ENCODE data around the gene PAH. TPM values are rescaled to one million over a fixed set of nuclear protein-coding genes. Genes with fewer than 3 reads are reported as not detected.

The PAH gene
- total RNA-seq: not detected
- not detected for polyA plus RNA-seq (2013, experiment 1 of 2)
- 0.10 TPM for polyA plus RNA-seq (2013, experiment 2 of 2)
- 0 to 0.22 (median 0) reads per million in 172 experiments for total RNA-seq

- CTCF ChIA-PET: no interaction called here
Observed at GRCh38 chr12:102917026-102917787, at the start of gene PAH. PAH (minus strand) TSS chr12:102917244; CDS start chr12:102917130, 114 bp downstream.

GRCh38 chr12:102966200-102966863 lies 49.3 kb upstream of the PAH start:
- TF ChIP-seq CTCF (IDR thresholded peaks at IDR 0.05): no peak
- Histone ChIP-seq H3K27ac (ENCODE audit: low read depth in 1 of 2, low read length in 2 of 2) (no peak overlapping the region), H3K36me3 (ENCODE audit: insufficient read depth, low read length) (no peaks in the 10 kb centered on the region), H3K4me1 (ENCODE audit: insufficient read depth, low read length) (peaks cover 10% of the 10 kb centered on the region), H3K9me3 (ENCODE audit: control insufficient read depth in 1 of 2, insufficient read depth in 1 of 2, low read length in 2 of 2) (peaks cover 8 to 12% of the 10 kb centered on the region in 2 experiments), H3K27me3 (ENCODE audit: control insufficient read depth in 1 of 2, insufficient read depth in 2 of 2, low read length in 2 of 2) (peaks cover 45 to 62% of the 10 kb centered on the region in 2 experiments), H3K4me3 (ENCODE audit: low read length) (no peak overlapping the region)
- DNase-seq (no peak), ATAC-seq (ENCODE audit: poor library complexity) (no peak)
- H3K4me3 Mint-ChIP-seq: no peak overlapping the region
- H3K9me3 Mint-ChIP-seq: peaks cover 6% of the 10 kb centered on the region
- intact Hi-C loops (cut with DNase I, micrococcal nuclease): no loop called here
- H3K27me3 Mint-ChIP-seq: peaks cover 97% of the 10 kb centered on the region
- ChIA-PET POLR2A (no interaction called here), CTCF (no interaction called here)
- H3K4me1 Mint-ChIP-seq (ENCODE audit: low read depth): peaks cover 18% of the 10 kb centered on the region
- H3K27ac Mint-ChIP-seq: no peak overlapping the region
- no peaks in the 10 kb centered on the region for H3K36me3 Mint-ChIP-seq (ENCODE audit: low read depth)

More at GRCh38 chr12:102917026-102917787, at the start of gene PAH:
- POLR2A ChIA-PET: no interaction called here
- intact Hi-C loops (cut with DNase I, micrococcal nuclease): no loop called here
- H3K9me3 Mint-ChIP-seq: no peaks in the 10 kb centered on the region
- no peaks in the 10 kb centered on the region for H3K27me3 ChIP-seq (ENCODE audit: control insufficient read depth in 1 of 2, insufficient read depth in 2 of 2, low read length in 2 of 2)
- ATAC-seq (ENCODE audit: poor library complexity) (peak; percentile 43), DNase-seq (peak in 7 of 14 experiments; percentile 0 to 34 (median 9))
- peaks cover 22% of the 10 kb centered on the region for H3K27me3 Mint-ChIP-seq
- H3K36me3 ChIP-seq (ENCODE audit: insufficient read depth, low read length): no peaks in the 10 kb centered on the region
- no peaks in the 10 kb centered on the region for H3K4me1 Mint-ChIP-seq (ENCODE audit: low read depth)
- no peak for TF ChIP-seq CTCF (IDR thresholded peaks at IDR 0.05)
- H3K27ac ChIP-seq (ENCODE audit: low read depth in 1 of 2, low read length in 2 of 2): no peak within 1 kb of the TSS
- peaks cover 0 to 6% of the 10 kb centered on the region in 2 experiments for H3K9me3 ChIP-seq (ENCODE audit: control insufficient read depth in 1 of 2, insufficient read depth in 1 of 2, low read length in 2 of 2)
- H3K4me3 Mint-ChIP-seq: peak within 1 kb of the TSS; percentile 78
- no peaks in the 10 kb centered on the region for H3K36me3 Mint-ChIP-seq (ENCODE audit: low read depth)
- no peak within 1 kb of the TSS for H3K27ac Mint-ChIP-seq
- peak within 1 kb of the TSS; percentile 51 for H3K4me3 ChIP-seq (ENCODE audit: low read length)
- H3K4me1 ChIP-seq (ENCODE audit: insufficient read depth, low read length): peaks cover 13% of the 10 kb centered on the region

- intact Hi-C loops (cut with DNase I, micrococcal nuclease): no loop called here
- H3K27me3 Mint-ChIP-seq: peaks cover 97% of the 10 kb centered on the region
- no peak for DNase-seq
- H3K36me3 Mint-ChIP-seq (ENCODE audit: low read depth): no peaks in the 10 kb centered on the region
- Histone ChIP-seq H3K27me3 (ENCODE audit: control insufficient read depth in 1 of 2, insufficient read depth in 2 of 2, low read length in 2 of 2) (peaks cover 51 to 70% of the 10 kb centered on the region in 2 experiments), H3K27ac (ENCODE audit: low read depth in 1 of 2, low read length in 2 of 2) (no peak overlapping the region), H3K4me3 (ENCODE audit: low read length) (peak overlapping the region; percentile 6), H3K9me3 (ENCODE audit: control insufficient read depth in 1 of 2, insufficient read depth in 1 of 2, low read length in 2 of 2) (peaks cover 8 to 12% of the 10 kb centered on the region in 2 experiments), H3K4me1 (ENCODE audit: insufficient read depth, low read length) (peaks cover 10% of the 10 kb centered on the region), H3K36me3 (ENCODE audit: insufficient read depth, low read length) (no peaks in the 10 kb centered on the region)
- ChIA-PET POLR2A (no interaction called here), CTCF (no interaction called here)
- ATAC-seq (ENCODE audit: poor library complexity): no peak
- H3K4me1 Mint-ChIP-seq (ENCODE audit: low read depth): peaks cover 18% of the 10 kb centered on the region
- H3K27ac Mint-ChIP-seq: no peak overlapping the region
- H3K4me3 Mint-ChIP-seq: peak overlapping the region; percentile 74
- TF ChIP-seq CTCF (IDR thresholded peaks at IDR 0.05): no peak
- H3K9me3 Mint-ChIP-seq: peaks cover 6% of the 10 kb centered on the region
Observed at GRCh38 chr12:102965281-102966155, 48.5 kb upstream of the PAH start.

Measured in CD4-positive, alpha-beta T cell (primary cell).